Measurements from ENCODE around the gene SIM1. TPM values are rescaled to one million over a fixed set of nuclear protein-coding genes. Genes with fewer than 3 reads are reported as not detected.

The SIM1 gene
- total RNA-seq, 1 donor from 2014 or later, result not detected

- intact Hi-C loops (cut with DNase I), result no loop called here
- DNase-seq (no peak), ATAC-seq (no peak)
- Histone ChIP-seq H3K36me3 (no peaks in the 10 kb centered on the region), H3K4me3 (no peak overlapping the region), H3K27me3 (peaks cover 100% of the 10 kb centered on the region), H3K4me1 (no peaks in the 10 kb centered on the region), H3K27ac (no peak overlapping the region), H3K9me3 (no peaks in the 10 kb centered on the region)
- no peak for TF ChIP-seq CTCF (IDR thresholded peaks at IDR 0.05)
Observed at GRCh38 chr6:100459592-100460184, 5.0 kb downstream of the SIM1 start.

- no peak for TF ChIP-seq CTCF (IDR thresholded peaks at IDR 0.05)
Observed at GRCh38 chr6:100458841-100459591, 5.7 kb downstream of the SIM1 start.

GRCh38 chr6:100457311-100457990, 7.3 kb downstream of the SIM1 start:
- Histone ChIP-seq H3K4me3 (no peak overlapping the region), H3K27me3 (peaks cover 100% of the 10 kb centered on the region), H3K36me3 (no peaks in the 10 kb centered on the region), H3K27ac (no peak overlapping the region), H3K4me1 (no peaks in the 10 kb centered on the region), H3K9me3 (no peaks in the 10 kb centered on the region)
- TF ChIP-seq CTCF (IDR thresholded peaks at IDR 0.05), result no peak
- DNase-seq (no peak), ATAC-seq (peak; percentile 22)
- intact Hi-C loops (cut with DNase I), result no loop called here

More at GRCh38 chr6:100458841-100459591, 5.7 kb downstream of the SIM1 start:
- intact Hi-C loops (cut with DNase I), result no loop called here
- Histone ChIP-seq H3K36me3 (no peaks in the 10 kb centered on the region), H3K9me3 (no peaks in the 10 kb centered on the region), H3K4me3 (no peak overlapping the region), H3K27me3 (peaks cover 100% of the 10 kb centered on the region), H3K27ac (no peak overlapping the region), H3K4me1 (no peaks in the 10 kb centered on the region)
- ATAC-seq (no peak), DNase-seq (no peak)

GRCh38 chr6:100456908-100457235, 7.8 kb downstream of the SIM1 start:
- intact Hi-C loops (cut with DNase I), result no loop called here

More at GRCh38 chr6:100456908-100457235, 7.8 kb downstream of the SIM1 start:
- Histone ChIP-seq H3K36me3 (no peaks in the 10 kb centered on the region), H3K27me3 (peaks cover 100% of the 10 kb centered on the region), H3K9me3 (no peaks in the 10 kb centered on the region), H3K27ac (no peak overlapping the region), H3K4me1 (no peaks in the 10 kb centered on the region), H3K4me3 (no peak overlapping the region)
- ATAC-seq (no peak), DNase-seq (no peak)
- no peak for TF ChIP-seq CTCF (IDR thresholded peaks at IDR 0.05)

Measured in upper lobe of right lung (tissue), 1 donor.